HS-27A (cell line): ENCODE data around the gene ZDHHC4.
"Not testable (repeated sequence)": the region's sequence is repeated elsewhere in the genome, so short reads cannot be mapped to it uniquely, and the experiment has no call there.

Experiments used
- DNase-seq: peaks from one replicate; pipeline ENCODE4 v3.0.0-alpha.2; 2012; ENCODE audit warnings: low read depth, missing footprints

Gene ZDHHC4

GRCh38 chr7:6562106-6562505 is 15.1 kb upstream of the ZDHHC4 start:
- DNase-seq, result no peak

GRCh38 chr7:6563936-6564770 is 13.1 kb upstream of the ZDHHC4 start:
- DNase-seq, result no peak

- no peak for DNase-seq
These were observed 11.6 kb upstream of the ZDHHC4 start for GRCh38 chr7:6565655-6566054.

- no peak for DNase-seq
These were observed 9.4 kb upstream of the ZDHHC4 start for GRCh38 chr7:6567886-6568285.

- DNase-seq, result no peak
These were observed 6.0 kb upstream of the ZDHHC4 start for GRCh38 chr7:6571160-6571779.

GRCh38 chr7:6575281-6576023 is 1.8 kb upstream of the ZDHHC4 start:
- no peak for DNase-seq

GRCh38 chr7:6576024-6576866 is 1.0 kb upstream of the ZDHHC4 start:
- no peak for DNase-seq

GRCh38 chr7:6576867-6577368 is 336 bp upstream of the ZDHHC4 start:
- DNase-seq, result not testable (repeated sequence)

- DNase-seq, result no peak
These were observed 1.1 kb downstream of the ZDHHC4 start for GRCh38 chr7:6578114-6579084.

GRCh38 chr7:6579446-6579845 is 2.2 kb downstream of the ZDHHC4 start:
- DNase-seq, result no peak

- not testable (repeated sequence) for DNase-seq
These were observed 8.6 kb downstream of the ZDHHC4 start for GRCh38 chr7:6585746-6586432.

GRCh38 chr7:6588566-6588965 is 11.3 kb downstream of the ZDHHC4 start:
- no peak for DNase-seq

- DNase-seq, result no peak
These were observed 12.0 kb downstream of the ZDHHC4 start for GRCh38 chr7:6589151-6589828.

- peak; percentile 5 for DNase-seq
These were observed 12.8 kb downstream of the ZDHHC4 start, which contains the start of gene INTS15 for GRCh38 chr7:6589829-6590644. TSS of gene INTS15 (plus strand) at chr7:6590021. CDS start at chr7:6590284, 263 bp downstream.

GRCh38 chr7:6590645-6591110 is 13.4 kb downstream of the ZDHHC4 start:
- DNase-seq, result no peak

- DNase-seq, result no peak
These were observed 22.8 kb downstream of the ZDHHC4 start for GRCh38 chr7:6600093-6600492.

- DNase-seq, result no peak
These were observed 27.2 kb downstream of the ZDHHC4 start for GRCh38 chr7:6604458-6604857.
